Naive thymus-derived CD8-positive, alpha-beta T cell (primary cell): Measurements from ENCODE around the gene EMX2. TPM values are rescaled to one million over a fixed set of nuclear protein-coding genes. Genes with fewer than 3 reads are reported as not detected.

Experiments used
- ATAC-seq, 2 donors: fragments of 150-1000 bp; cut with Tn5 transposase in 1 of 2; sonication (Bioruptor Pico), chemical (Tn5 transposase) in 1 of 2; 1 replicate in 1 of 2; 2 replicates in 1 of 2; pipeline ENCODE4 v1.10.0; 2021; ENCODE audit warnings: mild to moderate bottlenecking in 2 of 2, moderate library complexity in 2 of 2
- POLR2A ChIA-PET: fragments of 350-600 bp; sonication (Branson Sonifier 250); formaldehyde crosslinking; loops from one replicate; lab custom pipeline; 2021; ENCODE audit warnings: antibody characterized with exemption; lab: Charles Lee
- DNase-seq, 10 donors: peaks; one replicate each; pipeline versions ENCODE4 v3.0.0 to v3.0.0-alpha.2; 2020 to 2022
- H3K27ac Mint-ChIP-seq, 10 donors: one replicate each; pipeline ENCODE4 v1.8.0; 2020 to 2022; ENCODE audit warnings: mild to moderate bottlenecking in 10 of 10, mixed read lengths in 10 of 10, moderate library complexity in 4 of 10, inconsistent platforms in 1 of 10
- H3K27me3 Mint-ChIP-seq, 5 donors: one replicate each; pipeline ENCODE4 v1.8.0; 2021 to 2022; ENCODE audit warnings: mixed read lengths in 5 of 5
- H3K36me3 Mint-ChIP-seq, 3 donors: one replicate each; pipeline ENCODE4 v1.8.0; 2020 to 2022; ENCODE audit warnings: mixed read lengths in 3 of 3, mild to moderate bottlenecking in 2 of 3, inconsistent platforms in 1 of 3
- H3K4me1 Mint-ChIP-seq, 4 donors: one replicate each; pipeline ENCODE4 v1.8.0; 2021 to 2022; ENCODE audit warnings: mixed read lengths in 4 of 4
- H3K4me3 Mint-ChIP-seq, 10 donors: one replicate each; pipeline ENCODE4 v1.8.0; 2020 to 2022; ENCODE audit warnings: mild to moderate bottlenecking in 10 of 10, mixed read lengths in 10 of 10, moderate library complexity in 6 of 10, inconsistent platforms in 1 of 10
- H3K9me3 Mint-ChIP-seq, 9 donors: one replicate each; pipeline ENCODE4 v1.8.0; 2020 to 2022; ENCODE audit warnings: mixed read lengths in 9 of 9, mild to moderate bottlenecking in 3 of 9, inconsistent platforms in 1 of 9, moderate library complexity in 1 of 9
- polyA plus RNA-seq, 3 donors: library from polyadenylated mRNA; unstranded; fragments of 300-500 nt; fragmentation: Illumina TruSeq; gene quantifications; one replicate each; pipeline ENCODE4 v1.2.3, GENCODE V29; 2021
- total RNA-seq, 8 experiments: library from RNA in 2 of 8; stranded (reverse) in 2 of 8; gene quantifications; one replicate each; pipeline ENCODE4 v1.2.3 and lab custom pipeline; 2021 to 2026

The EMX2 gene
- total and polyA plus RNA-seq, 5 experiments from 2014 or later, result not detected

DNA sequence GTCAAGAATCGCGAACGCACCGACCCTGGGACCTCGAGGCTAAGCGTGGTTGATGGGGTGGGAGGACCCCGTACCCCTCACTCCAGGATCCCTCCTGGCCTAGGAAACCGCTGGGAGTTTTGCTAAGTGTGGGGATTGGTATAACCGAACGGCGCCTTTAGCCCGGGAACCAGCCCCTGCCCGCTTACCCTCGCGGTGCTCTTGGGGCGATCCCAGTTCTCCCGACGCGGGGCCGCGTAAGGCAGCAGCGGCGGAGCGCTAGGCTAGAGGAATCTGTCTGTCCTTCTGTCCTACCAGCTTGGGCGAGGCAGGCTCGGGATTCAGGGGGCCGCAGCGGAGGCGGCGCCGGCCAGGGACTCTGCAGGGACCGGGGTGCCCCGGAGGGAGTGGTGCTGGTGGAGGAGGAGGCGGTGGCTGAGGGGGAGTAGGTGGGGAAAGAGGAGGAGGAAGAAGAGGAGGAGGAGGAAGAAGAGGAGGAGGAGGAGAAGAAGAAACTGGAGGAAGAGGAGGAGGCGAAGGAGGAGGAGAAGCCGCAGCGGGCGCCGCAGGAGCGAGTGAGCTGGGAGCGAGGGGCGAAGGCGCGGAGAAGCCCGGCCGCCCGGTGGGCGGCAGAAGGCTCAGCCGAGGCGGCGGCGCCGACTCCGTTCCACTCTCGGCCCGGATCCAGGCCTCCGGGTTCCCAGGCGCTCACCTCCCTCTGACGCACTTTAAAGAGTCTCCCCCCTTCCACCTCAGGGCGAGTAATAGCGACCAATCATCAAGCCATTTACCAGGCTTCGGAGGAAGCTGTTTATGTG, 439 bp upstream of the EMX2 start:
- POLR2A ChIA-PET, result no interaction called here

DNA sequence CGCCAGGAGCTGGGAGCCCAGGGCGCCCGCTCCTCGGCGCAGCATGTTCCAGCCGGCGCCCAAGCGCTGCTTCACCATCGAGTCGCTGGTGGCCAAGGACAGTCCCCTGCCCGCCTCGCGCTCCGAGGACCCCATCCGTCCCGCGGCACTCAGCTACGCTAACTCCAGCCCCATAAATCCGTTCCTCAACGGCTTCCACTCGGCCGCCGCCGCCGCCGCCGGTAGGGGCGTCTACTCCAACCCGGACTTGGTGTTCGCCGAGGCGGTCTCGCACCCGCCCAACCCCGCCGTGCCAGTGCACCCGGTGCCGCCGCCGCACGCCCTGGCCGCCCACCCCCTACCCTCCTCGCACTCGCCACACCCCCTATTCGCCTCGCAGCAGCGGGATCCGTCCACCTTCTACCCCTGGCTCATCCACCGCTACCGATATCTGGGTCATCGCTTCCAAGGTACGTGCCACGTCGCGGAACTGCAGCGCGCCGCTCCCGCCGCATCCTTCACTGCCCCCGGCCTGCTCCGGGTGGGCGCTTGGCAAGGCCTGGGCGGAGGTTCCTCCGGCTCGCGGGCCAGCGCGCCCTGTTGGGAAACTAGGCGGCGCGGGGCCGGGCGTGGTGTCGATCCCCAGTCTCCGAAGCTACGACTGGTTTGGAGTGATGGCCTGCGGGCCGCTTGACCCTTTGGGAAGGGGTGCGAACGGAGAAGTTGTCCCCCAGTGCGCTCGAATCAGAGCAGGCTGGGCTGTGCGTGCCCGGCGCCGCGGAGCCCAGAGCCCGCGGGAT, 868 bp downstream of the EMX2 start:
- POLR2A ChIA-PET, result no interaction called here
- peaks cover 17 to 49% (median 39%) of the 10 kb centered on the region in 4 donors for H3K4me1 Mint-ChIP-seq
- no peaks in the 10 kb centered on the region for H3K36me3 Mint-ChIP-seq
- H3K9me3 Mint-ChIP-seq, result peaks cover 0 to 6% (median 0%) of the 10 kb centered on the region in 9 donors
- no peak overlapping the region for H3K27ac Mint-ChIP-seq
- H3K27me3 Mint-ChIP-seq, result peaks cover 35 to 95% (median 60%) of the 10 kb centered on the region in 5 donors
- DNase-seq (no peak), ATAC-seq (no peak)
- peak overlapping the region in 5 of 10 donors; percentile 20 to 63 (median 45) for H3K4me3 Mint-ChIP-seq

More for the DNA sequence above, 439 bp upstream of the EMX2 start:
- no peak overlapping the region for H3K27ac Mint-ChIP-seq
- DNase-seq, result no peak
- H3K27me3 Mint-ChIP-seq, result peaks cover 26 to 88% (median 53%) of the 10 kb centered on the region in 5 donors
- H3K9me3 Mint-ChIP-seq, result no peaks in the 10 kb centered on the region
- H3K36me3 Mint-ChIP-seq, result no peaks in the 10 kb centered on the region
- peaks cover 9 to 36% (median 30%) of the 10 kb centered on the region in 4 donors for H3K4me1 Mint-ChIP-seq
- peak overlapping the region in 7 of 10 donors; percentile 48 to 75 (median 63) for H3K4me3 Mint-ChIP-seq
- ATAC-seq, result peak in 1 of 2 donors; percentile 33

DNA sequence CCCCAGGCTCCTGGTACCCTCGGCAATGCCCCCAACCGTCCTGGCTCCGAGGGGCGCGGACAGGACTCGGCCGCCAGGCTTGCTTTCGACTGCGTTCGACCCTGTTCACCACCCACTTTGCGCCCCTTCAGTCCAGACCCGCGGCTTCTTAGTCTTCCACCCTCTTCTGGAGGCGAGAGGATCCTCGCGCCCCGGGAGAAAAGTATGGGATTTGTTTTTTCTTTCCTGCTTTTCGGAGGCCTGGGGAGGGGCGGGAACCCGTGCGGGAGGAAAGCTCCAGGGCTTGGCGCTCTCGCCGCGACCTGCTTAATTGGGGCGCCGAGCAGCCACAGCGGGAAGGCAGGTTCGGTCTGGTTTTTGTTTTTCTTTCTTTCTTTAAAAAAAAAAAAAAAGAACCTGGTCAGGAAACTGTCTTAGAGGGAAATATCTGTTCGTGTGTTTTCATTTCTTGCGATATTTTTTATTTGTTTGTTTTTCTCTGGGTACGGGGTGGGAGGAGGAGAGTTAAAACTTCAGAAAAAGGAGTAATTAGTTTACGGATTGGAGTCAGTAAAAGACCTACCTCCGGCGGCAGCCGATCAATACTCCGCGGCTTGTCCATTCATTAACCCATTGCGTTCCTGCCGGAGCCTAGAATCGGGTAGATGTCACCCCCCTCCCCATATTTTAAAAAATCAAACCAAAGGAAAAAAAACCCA, 1.6 kb downstream of the EMX2 start:
- H3K27me3 Mint-ChIP-seq, result peaks cover 33 to 95% (median 57%) of the 10 kb centered on the region in 5 donors
- H3K36me3 Mint-ChIP-seq, result no peaks in the 10 kb centered on the region
- peaks cover 0 to 7% (median 0%) of the 10 kb centered on the region in 9 donors for H3K9me3 Mint-ChIP-seq
- no peak overlapping the region for H3K27ac Mint-ChIP-seq
- H3K4me3 Mint-ChIP-seq, result peak overlapping the region; percentile 28 to 81 (median 72)
- DNase-seq (no peak), ATAC-seq (no peak)
- POLR2A ChIA-PET, result no interaction called here
- H3K4me1 Mint-ChIP-seq, result peaks cover 17 to 51% (median 38%) of the 10 kb centered on the region in 4 donors

DNA sequence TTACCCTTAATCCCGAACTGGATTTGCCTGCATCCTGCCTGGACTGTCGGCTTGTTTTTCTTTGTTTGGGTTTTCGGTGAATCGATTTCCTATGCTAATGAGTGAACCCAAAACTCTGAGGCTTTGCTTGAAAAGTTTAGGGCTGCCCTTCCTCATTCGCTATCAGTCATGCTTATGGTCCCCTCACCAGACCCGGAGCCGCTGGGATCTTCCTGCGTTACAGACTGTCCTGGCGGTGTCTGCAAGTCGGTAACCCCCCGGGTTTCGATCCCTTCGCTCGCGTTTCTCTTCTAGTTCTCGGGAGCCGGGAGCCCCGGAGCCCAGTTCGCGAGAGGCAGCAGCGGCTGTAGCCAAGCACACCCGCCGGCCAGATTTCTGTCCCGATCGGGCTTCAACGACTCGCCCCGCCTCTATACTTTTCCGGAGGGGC, 2.2 kb downstream of the EMX2 start:
- Mint-ChIP-seq H3K4me3 (peak overlapping the region in 7 of 10 donors; percentile 28 to 81 (median 72)), H3K27ac (no peak overlapping the region), H3K4me1 (peaks cover 17 to 51% (median 38%) of the 10 kb centered on the region in 4 donors), H3K9me3 (peaks cover 0 to 7% (median 0%) of the 10 kb centered on the region in 9 donors), H3K27me3 (peaks cover 38 to 95% (median 62%) of the 10 kb centered on the region in 5 donors), H3K36me3 (no peaks in the 10 kb centered on the region)
- no peak for DNase-seq
- no peak for ATAC-seq
- POLR2A ChIA-PET, result no interaction called here

DNA sequence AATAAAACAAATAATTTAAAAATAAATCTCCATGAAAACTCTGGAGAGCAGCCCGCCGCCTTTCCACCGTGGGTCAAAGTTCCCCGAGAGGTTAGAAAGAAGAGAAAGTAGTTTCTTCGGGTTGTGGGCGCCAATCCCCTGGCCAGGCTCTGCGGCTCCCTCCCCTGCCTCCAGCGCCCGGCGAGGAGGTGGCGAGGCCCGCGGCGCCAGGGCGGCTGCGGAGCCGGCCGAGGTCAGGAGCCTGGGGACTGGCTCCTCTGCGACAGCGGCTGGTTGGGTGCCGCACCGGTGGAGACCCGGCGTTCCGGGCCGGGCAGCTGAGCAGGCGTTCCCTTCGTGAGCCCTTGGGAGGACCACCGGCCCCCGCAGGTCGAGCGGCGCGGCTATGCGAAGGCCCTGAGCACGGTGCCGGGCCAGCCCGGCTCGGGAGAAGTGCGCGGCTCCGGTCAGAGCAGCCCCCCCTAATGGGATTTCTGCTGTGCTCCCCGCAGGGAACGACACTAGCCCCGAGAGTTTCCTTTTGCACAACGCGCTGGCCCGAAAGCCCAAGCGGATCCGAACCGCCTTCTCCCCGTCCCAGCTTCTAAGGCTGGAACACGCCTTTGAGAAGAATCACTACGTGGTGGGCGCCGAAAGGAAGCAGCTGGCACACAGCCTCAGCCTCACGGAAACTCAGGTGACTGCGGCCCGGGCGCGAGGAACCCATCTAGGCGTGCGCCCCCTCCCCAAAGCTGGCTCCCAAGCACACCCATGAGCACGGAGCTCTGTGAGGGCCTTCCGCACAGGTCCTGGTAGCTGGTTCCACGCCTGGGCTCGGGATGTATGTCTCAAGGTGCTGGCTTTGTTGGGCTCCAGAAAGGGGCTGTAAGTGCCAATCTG, 2.8 kb downstream of the EMX2 start:
- peaks cover 17 to 51% (median 38%) of the 10 kb centered on the region in 4 donors for H3K4me1 Mint-ChIP-seq
- H3K27ac Mint-ChIP-seq, result no peak overlapping the region
- H3K36me3 Mint-ChIP-seq, result no peaks in the 10 kb centered on the region
- POLR2A ChIA-PET, result no interaction called here
- H3K9me3 Mint-ChIP-seq, result peaks cover 0 to 7% (median 0%) of the 10 kb centered on the region in 9 donors
- DNase-seq (no peak), ATAC-seq (no peak)
- H3K27me3 Mint-ChIP-seq, result peaks cover 44 to 95% (median 65%) of the 10 kb centered on the region in 5 donors
- peak overlapping the region in 8 of 10 donors; percentile 18 to 81 (median 58) for H3K4me3 Mint-ChIP-seq

- DNase-seq, result no peak
- Mint-ChIP-seq H3K27me3 (peaks cover 39 to 95% (median 65%) of the 10 kb centered on the region in 5 donors), H3K36me3 (no peaks in the 10 kb centered on the region), H3K4me3 (peak overlapping the region in 7 of 10 donors; percentile 10 to 65 (median 41)), H3K27ac (no peak overlapping the region), H3K9me3 (peaks cover 0 to 7% (median 0%) of the 10 kb centered on the region in 9 donors), H3K4me1 (peaks cover 20 to 48% (median 36%) of the 10 kb centered on the region in 4 donors)
- no peak for ATAC-seq
- POLR2A ChIA-PET, result no interaction called here
Measured at GRCh38 chr10:117546020-117546580, 3.6 kb downstream of the EMX2 start.

GRCh38 chr10:117546581-117547015, 4.1 kb downstream of the EMX2 start:
- H3K36me3 Mint-ChIP-seq, result no peaks in the 10 kb centered on the region
- no peak for DNase-seq
- H3K4me3 Mint-ChIP-seq, result peak overlapping the region in 1 of 10 donors; percentile 14
- POLR2A ChIA-PET, result no interaction called here
- H3K27ac Mint-ChIP-seq, result no peak overlapping the region
- peaks cover 37 to 95% (median 65%) of the 10 kb centered on the region in 5 donors for H3K27me3 Mint-ChIP-seq
- peaks cover 0 to 7% (median 0%) of the 10 kb centered on the region in 9 donors for H3K9me3 Mint-ChIP-seq
- peaks cover 19 to 43% (median 32%) of the 10 kb centered on the region in 4 donors for H3K4me1 Mint-ChIP-seq
- ATAC-seq, result no peak

GRCh38 chr10:117547016-117547715, 4.6 kb downstream of the EMX2 start:
- H3K27me3 Mint-ChIP-seq, result peaks cover 39 to 95% (median 67%) of the 10 kb centered on the region in 5 donors

DNA sequence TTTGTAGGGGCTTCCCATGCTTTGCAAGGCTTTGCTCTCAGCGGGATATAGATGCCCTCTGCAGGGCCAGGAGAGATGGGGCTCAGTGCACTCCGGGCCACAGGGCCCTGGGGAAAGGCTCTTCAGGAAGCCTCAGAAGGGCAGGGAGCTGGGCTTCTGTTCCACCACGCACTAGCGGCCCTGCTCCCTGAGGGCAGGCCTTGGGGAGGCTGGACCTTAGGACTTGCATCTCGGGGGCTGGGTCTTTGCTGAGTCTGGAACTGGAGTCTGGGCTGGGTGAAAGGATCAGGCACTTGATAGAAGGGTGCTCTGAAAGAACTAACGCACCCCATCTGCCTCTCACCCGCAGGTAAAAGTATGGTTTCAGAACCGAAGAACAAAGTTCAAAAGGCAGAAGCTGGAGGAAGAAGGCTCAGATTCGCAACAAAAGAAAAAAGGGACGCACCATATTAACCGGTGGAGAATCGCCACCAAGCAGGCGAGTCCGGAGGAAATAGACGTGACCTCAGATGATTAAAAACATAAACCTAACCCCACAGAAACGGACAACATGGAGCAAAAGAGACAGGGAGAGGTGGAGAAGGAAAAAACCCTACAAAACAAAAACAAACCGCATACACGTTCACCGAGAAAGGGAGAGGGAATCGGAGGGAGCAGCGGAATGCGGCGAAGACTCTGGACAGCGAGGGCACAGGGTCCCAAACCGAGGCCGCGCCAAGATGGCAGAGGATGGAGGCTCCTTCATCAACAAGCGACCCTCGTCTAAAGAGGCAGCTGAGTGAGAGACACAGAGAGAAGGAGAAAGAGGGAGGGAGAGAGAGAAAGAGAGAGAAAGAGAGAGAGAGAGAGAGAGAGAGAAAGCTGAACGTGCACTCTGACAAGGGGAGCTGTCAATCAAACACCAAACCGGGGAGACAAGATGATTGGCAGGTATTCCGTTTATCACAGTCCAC, 5.4 kb downstream of the EMX2 start:
- ATAC-seq, result no peak
- Mint-ChIP-seq H3K27ac (peak overlapping the region in 2 of 10 donors; percentile 54 to 80), H3K4me3 (peak overlapping the region in 6 of 10 donors; percentile 25 to 62 (median 44)), H3K9me3 (peaks cover 0 to 10% (median 0%) of the 10 kb centered on the region in 9 donors), H3K4me1 (peaks cover 23 to 43% (median 32%) of the 10 kb centered on the region in 4 donors), H3K36me3 (no peaks in the 10 kb centered on the region), H3K27me3 (peaks cover 43 to 98% (median 71%) of the 10 kb centered on the region in 5 donors)
- no peak for DNase-seq
- POLR2A ChIA-PET, result no interaction called here

More at GRCh38 chr10:117547016-117547715, 4.6 kb downstream of the EMX2 start:
- Mint-ChIP-seq H3K4me3 (peak overlapping the region in 5 of 10 donors; percentile 25 to 62 (median 43)), H3K36me3 (no peaks in the 10 kb centered on the region), H3K4me1 (peaks cover 19 to 39% (median 30%) of the 10 kb centered on the region in 4 donors), H3K27ac (no peak overlapping the region), H3K9me3 (peaks cover 0 to 7% (median 0%) of the 10 kb centered on the region in 9 donors)
- POLR2A ChIA-PET, result no interaction called here
- no peak for DNase-seq
- ATAC-seq, result no peak

DNA sequence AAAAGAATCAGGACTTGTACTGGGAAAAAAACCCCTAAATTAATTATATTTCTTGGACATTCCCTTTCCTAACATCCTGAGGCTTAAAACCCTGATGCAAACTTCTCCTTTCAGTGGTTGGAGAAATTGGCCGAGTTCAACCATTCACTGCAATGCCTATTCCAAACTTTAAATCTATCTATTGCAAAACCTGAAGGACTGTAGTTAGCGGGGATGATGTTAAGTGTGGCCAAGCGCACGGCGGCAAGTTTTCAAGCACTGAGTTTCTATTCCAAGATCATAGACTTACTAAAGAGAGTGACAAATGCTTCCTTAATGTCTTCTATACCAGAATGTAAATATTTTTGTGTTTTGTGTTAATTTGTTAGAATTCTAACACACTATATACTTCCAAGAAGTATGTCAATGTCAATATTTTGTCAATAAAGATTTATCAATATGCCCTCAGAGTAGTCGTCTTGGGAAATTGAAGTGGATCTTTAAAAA, 6.6 kb downstream of the EMX2 start:
- Mint-ChIP-seq H3K9me3 (peaks cover 0 to 10% (median 0%) of the 10 kb centered on the region in 9 donors), H3K36me3 (no peaks in the 10 kb centered on the region), H3K27ac (no peak overlapping the region), H3K4me1 (peaks cover 26 to 40% (median 34%) of the 10 kb centered on the region in 4 donors), H3K27me3 (peaks cover 48 to 97% (median 75%) of the 10 kb centered on the region in 5 donors), H3K4me3 (no peak overlapping the region)
- ATAC-seq, result no peak
- POLR2A ChIA-PET, result no interaction called here
- no peak for DNase-seq
